Measurements from ENCODE around the gene ASPHD2.

The ASPHD2 gene

GRCh38 chr22:26471522-26471921 lies 42.5 kb downstream of the ASPHD2 start:
- Histone ChIP-seq H3K4me1 (ENCODE audit: insufficient read depth, low read length) (peaks cover 6% of the 10 kb centered on the region; the same call in 1 of the 2 replicates), H2AFZ (ENCODE audit: low read depth, low read length) (no peak overlapping the region), H3K36me3 (ENCODE audit: insufficient read depth, low read length) (peaks cover 95% of the 10 kb centered on the region), H3K4me2 (ENCODE audit: insufficient read depth, low read length) (no peak overlapping the region), H3K27me3 (ENCODE audit: insufficient read depth, low read length, poor library complexity) (no peaks in the 10 kb centered on the region), H3K9me3 (ENCODE audit: insufficient read depth, low read length, severe bottlenecking) (no peaks in the 10 kb centered on the region), H4K20me1 (ENCODE audit: insufficient read depth, low read length) (no peaks in the 10 kb centered on the region; the same call in 1 of the 2 replicates), H3K27ac (ENCODE audit: low read length) (no peak overlapping the region), H3K4me3 (ENCODE audit: low read depth in 1 of 2, low read length in 2 of 2) (no peak overlapping the region), H3K9ac (ENCODE audit: low read depth, low read length) (no peak overlapping the region), H3K79me2 (ENCODE audit: insufficient read depth, low read length) (peaks cover 29% of the 10 kb centered on the region)
- TF ChIP-seq, protein P1, sequence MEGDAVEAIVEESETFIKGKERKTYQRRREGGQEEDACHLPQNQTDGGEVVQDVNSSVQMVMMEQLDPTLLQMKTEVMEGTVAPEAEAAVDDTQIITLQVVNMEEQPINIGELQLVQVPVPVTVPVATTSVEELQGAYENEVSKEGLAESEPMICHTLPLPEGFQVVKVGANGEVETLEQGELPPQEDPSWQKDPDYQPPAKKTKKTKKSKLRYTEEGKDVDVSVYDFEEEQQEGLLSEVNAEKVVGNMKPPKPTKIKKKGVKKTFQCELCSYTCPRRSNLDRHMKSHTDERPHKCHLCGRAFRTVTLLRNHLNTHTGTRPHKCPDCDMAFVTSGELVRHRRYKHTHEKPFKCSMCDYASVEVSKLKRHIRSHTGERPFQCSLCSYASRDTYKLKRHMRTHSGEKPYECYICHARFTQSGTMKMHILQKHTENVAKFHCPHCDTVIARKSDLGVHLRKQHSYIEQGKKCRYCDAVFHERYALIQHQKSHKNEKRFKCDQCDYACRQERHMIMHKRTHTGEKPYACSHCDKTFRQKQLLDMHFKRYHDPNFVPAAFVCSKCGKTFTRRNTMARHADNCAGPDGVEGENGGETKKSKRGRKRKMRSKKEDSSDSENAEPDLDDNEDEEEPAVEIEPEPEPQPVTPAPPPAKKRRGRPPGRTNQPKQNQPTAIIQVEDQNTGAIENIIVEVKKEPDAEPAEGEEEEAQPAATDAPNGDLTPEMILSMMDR (IDR thresholded peaks at IDR 0.05; ENCODE audit: borderline replicate concordance, extremely low read depth, low read length, poor library complexity, severe bottlenecking) = no peak
- TF ChIP-seq EZH2 (IDR thresholded peaks at IDR 0.05; ENCODE audit: borderline replicate concordance, low read depth, low read length, severe bottlenecking) = no peak
- no peak for ATAC-seq (ENCODE audit: insufficient read depth, low read depth)
- DNase-seq = no peak

GRCh38 chr22:26474682-26475081 lies 45.6 kb downstream of the ASPHD2 start:
- H3K4me3 ChIP-seq (ENCODE audit: low read depth in 1 of 2, low read length in 2 of 2) = no peak overlapping the region
- H3K27ac ChIP-seq (ENCODE audit: low read length) = no peak overlapping the region
- no peak overlapping the region for H2AFZ ChIP-seq (ENCODE audit: low read depth, low read length)
- peaks cover 37% of the 10 kb centered on the region for H3K4me1 ChIP-seq (ENCODE audit: insufficient read depth, low read length)
- H3K27me3 ChIP-seq (ENCODE audit: insufficient read depth, low read length, poor library complexity) = no peaks in the 10 kb centered on the region
- H3K9me3 ChIP-seq (ENCODE audit: insufficient read depth, low read length, severe bottlenecking) = no peaks in the 10 kb centered on the region
- peaks cover 60% of the 10 kb centered on the region for H3K79me2 ChIP-seq (ENCODE audit: insufficient read depth, low read length)
- H3K36me3 ChIP-seq (ENCODE audit: insufficient read depth, low read length) = peaks cover 84% of the 10 kb centered on the region
- H3K4me2 ChIP-seq (ENCODE audit: insufficient read depth, low read length) = peak overlapping the region; percentile 8; the same call in 1 of the 2 replicates
- no peaks in the 10 kb centered on the region; the same call in 1 of the 2 replicates for H4K20me1 ChIP-seq (ENCODE audit: insufficient read depth, low read length)
- DNase-seq (no peak), ATAC-seq (ENCODE audit: insufficient read depth, low read depth) (no peak)
- no peak overlapping the region for H3K9ac ChIP-seq (ENCODE audit: low read depth, low read length)
- TF ChIP-seq EZH2 (IDR thresholded peaks at IDR 0.05; ENCODE audit: borderline replicate concordance, low read depth, low read length, severe bottlenecking) = no peak
- TF ChIP-seq, protein P1 (IDR thresholded peaks at IDR 0.05; ENCODE audit: borderline replicate concordance, extremely low read depth, low read length, poor library complexity, severe bottlenecking) = no peak

DNA sequence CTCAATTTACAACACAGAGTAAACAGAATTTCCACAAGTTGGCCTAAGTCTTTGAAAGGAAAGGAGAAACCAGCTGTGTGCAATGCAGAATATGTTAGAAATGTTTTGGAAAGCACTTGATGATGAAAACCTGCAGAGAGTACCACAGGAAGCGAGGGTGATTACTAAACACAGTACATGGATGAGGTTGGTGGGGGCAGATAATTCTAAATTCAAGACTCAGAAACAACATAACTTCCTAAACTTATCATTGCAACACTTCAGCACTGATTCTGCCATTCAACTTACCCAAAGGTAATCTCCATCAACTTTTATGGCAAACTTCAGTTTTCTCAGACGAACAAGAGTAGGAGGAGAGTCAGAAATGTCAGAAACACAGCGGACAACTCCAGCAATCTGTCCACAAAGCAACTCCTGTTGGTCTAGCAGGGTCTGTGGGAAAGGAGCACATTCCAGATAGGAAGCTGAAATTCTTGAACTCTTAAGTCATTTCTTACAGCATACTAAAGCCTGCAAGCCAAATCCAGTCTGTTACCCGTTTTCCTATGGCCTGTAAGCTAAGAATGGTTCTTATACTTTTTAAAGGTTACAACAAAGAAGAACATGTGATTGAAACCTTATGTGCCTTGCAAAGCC lies 47.8 kb downstream of the ASPHD2 start:
- Histone ChIP-seq H3K9ac (ENCODE audit: low read depth, low read length) (no peak overlapping the region), H3K79me2 (ENCODE audit: insufficient read depth, low read length) (peaks cover 82% of the 10 kb centered on the region), H3K27me3 (ENCODE audit: insufficient read depth, low read length, poor library complexity) (no peaks in the 10 kb centered on the region)

More for the DNA sequence above, 47.8 kb downstream of the ASPHD2 start:
- H3K9me3 ChIP-seq (ENCODE audit: insufficient read depth, low read length, severe bottlenecking) = no peaks in the 10 kb centered on the region
- H3K4me3 ChIP-seq (ENCODE audit: low read depth in 1 of 2, low read length in 2 of 2) = no peak overlapping the region
- peaks cover 76% of the 10 kb centered on the region for H3K36me3 ChIP-seq (ENCODE audit: insufficient read depth, low read length)
- H4K20me1 ChIP-seq (ENCODE audit: insufficient read depth, low read length) = no peaks in the 10 kb centered on the region
- peak overlapping the region; percentile 90; the same call in 1 of the 2 replicates for H3K4me2 ChIP-seq (ENCODE audit: insufficient read depth, low read length)
- no peak for ATAC-seq (ENCODE audit: insufficient read depth, low read depth)
- H2AFZ ChIP-seq (ENCODE audit: low read depth, low read length) = no peak overlapping the region
- TF ChIP-seq EZH2 (IDR thresholded peaks at IDR 0.05; ENCODE audit: borderline replicate concordance, low read depth, low read length, severe bottlenecking) = no peak
- TF ChIP-seq, protein P1 (IDR thresholded peaks at IDR 0.05; ENCODE audit: borderline replicate concordance, extremely low read depth, low read length, poor library complexity, severe bottlenecking) = no peak
- H3K4me1 ChIP-seq (ENCODE audit: insufficient read depth, low read length) = peaks cover 59% of the 10 kb centered on the region
- H3K27ac ChIP-seq (ENCODE audit: low read length) = peak overlapping the region; percentile 41; the same call in 1 of the 2 replicates
- no peak for DNase-seq
